D721Med (cell line): ENCODE results near the gene DYRK1A.
A peak's percentile ranks its signal among the peaks of the same experiment; 100 is the strongest.

ENCODE experiments used
- DNase-seq: peaks from one replicate; pipeline ENCODE4 v3.0.0; 2011; ENCODE audit warnings: low spot score; ENCODE audit not compliant: insufficient read length
- FAIRE-seq: peaks from 2 replicates; lab custom pipeline; 2011; peaks lifted over from hg19 to GRCh38; lab: Jason Lieb, UNC
- CTCF ChIP-seq: IDR thresholded peaks from 2 replicates; pipeline ENCODE4 v1.5.1; 2012; ENCODE audit warnings: mild to moderate bottlenecking, control low read depth; ENCODE audit not compliant: insufficient read depth; ENCODE audit errors: missing control alignments

Gene DYRK1A

GRCh38 chr21:37364722-37365121 is 1.9 kb upstream of the DYRK1A start:
- DNase-seq (no peak), FAIRE-seq (no peak)
- no peak for TF ChIP-seq CTCF

GRCh38 chr21:37365517-37366481 is 774 bp upstream of the DYRK1A start:
- TF ChIP-seq CTCF = no peak
- FAIRE-seq = no peak
- DNase-seq = peak; percentile 31

- no peak for DNase-seq
- no peak for FAIRE-seq
- no peak for TF ChIP-seq CTCF
These were observed 746 bp downstream of the DYRK1A start for GRCh38 chr21:37367336-37367702.

- DNase-seq (no peak), FAIRE-seq (no peak)
- TF ChIP-seq CTCF = no peak
These were observed 1.3 kb downstream of the DYRK1A start for GRCh38 chr21:37367703-37368540.

GRCh38 chr21:37368541-37369279 is 2.1 kb downstream of the DYRK1A start:
- TF ChIP-seq CTCF = no peak
- FAIRE-seq (no peak), DNase-seq (no peak)

- no peak for TF ChIP-seq CTCF
- DNase-seq = no peak
- FAIRE-seq = no peak
These were observed 2.8 kb downstream of the DYRK1A start for GRCh38 chr21:37369307-37369854.
